Pulmonary artery endothelial cell (primary cell): ENCODE results near the gene FAM20A. TPM values are rescaled to one million over a fixed set of nuclear protein-coding genes. Genes with fewer than 3 reads are reported as not detected.
"Not testable (repeated sequence)": the region's sequence is repeated elsewhere in the genome, so short reads cannot be mapped to it uniquely, and the experiment has no call there.

Source experiments
- DNase-seq: peaks from one replicate; pipeline ENCODE4 v3.0.0-alpha.2; 2011; ENCODE audit warnings: low read depth, low spot score
- total RNA-seq: library from RNA; depleted of rRNA; stranded (reverse); fragments of >200 nt; gene quantifications from 2 replicates; pipeline ENCODE4 v1.2.3, GENCODE V29; 2014

The FAM20A gene
- total RNA-seq, 1 donor from 2014 or later = not detected

DNA sequence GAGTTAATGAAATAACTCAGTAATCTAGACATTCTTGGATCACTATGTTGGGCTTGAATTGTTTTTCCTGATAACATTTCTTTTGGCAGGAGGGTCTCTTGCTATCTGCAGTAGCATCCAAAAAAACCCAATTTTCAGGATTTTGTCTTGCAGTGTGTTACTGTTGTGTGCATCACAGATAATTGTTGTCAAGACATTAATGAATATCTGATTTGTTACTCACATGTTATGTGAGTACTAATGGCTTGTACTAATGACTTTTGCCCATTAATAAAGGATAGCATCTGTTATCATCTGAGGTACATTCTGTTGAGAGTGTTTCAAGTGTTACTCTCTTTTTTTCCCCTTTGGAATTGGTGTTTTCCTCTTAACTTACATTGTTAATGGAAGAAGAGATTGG, 78.9 kb downstream of the FAM20A start:
- DNase-seq = no peak

DNA sequence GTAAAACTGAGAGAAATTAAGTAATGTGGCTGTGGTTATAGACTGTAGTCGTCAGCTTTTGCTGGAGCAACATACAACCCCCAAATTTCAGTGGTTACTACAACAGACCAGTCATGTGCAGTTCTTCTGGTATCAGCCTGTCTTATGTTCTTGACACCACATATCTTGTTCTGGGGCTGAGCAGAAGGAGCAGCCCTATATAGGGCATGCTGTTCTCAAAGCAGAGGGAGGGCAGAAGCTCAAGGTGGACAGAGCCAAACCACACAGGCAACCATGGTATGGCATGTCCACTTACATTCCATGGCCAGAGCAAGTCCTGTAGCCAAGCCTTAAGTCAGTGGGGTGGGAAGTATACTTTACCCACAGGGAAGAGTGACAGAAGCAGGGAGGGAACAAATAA, 81.3 kb downstream of the FAM20A start:
- DNase-seq = no peak

DNA sequence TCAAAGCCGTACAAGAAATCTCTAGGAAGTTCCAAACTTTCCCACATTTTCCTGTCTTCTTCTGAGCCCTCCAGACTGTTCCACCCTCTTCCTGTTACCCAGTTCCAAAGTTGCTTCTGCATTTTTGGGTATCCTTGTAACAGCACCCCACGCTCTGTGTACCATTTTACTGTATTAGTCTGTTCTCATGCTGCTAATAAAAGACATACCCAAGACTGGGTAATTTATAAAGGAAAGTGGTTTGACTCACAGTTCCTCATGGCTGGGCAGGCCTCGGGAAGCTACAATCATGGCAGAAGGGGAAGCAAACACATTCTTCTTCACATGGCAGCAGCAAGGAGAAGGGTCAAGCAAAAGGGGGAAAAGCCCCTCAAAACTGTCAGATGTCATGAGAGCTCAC, 82.1 kb downstream of the FAM20A start:
- DNase-seq = not testable (repeated sequence)

DNA sequence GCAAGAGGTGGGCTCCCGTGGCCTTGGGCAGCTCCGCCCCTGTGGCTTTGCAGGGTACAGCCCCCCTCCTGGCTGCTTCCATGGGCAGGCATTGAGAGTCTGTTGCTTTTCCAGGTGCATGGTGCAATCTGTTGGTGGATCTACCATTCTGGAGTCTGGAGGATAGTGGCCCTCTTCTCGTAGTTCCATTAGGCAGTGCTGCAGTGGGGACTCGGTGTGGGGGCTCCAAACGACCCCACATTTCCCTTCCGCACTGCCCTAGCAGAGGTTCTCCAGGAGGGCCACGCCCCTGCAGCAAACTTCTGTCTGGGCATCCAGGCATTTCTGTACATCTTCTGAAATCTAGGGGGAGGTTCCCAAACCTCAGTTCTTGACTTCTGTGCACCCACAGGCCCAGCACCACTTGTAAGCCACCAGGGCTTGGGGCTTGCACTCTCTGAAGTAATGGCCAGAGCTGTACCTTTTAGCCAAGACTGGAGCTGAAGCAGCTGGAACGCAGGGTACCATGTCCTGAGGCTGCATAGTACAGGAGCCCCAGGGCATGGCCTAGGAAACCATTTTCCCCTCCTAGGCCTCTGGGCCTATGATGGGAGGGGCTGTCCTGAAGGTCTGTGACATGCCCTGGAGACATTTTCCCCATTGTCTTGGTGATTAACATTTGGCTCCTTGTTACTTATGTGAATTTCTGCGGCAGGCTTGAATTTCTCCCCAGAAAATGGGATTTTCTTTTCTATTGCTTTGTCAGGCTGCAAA, 82.9 kb downstream of the FAM20A start:
- no peak for DNase-seq

DNA sequence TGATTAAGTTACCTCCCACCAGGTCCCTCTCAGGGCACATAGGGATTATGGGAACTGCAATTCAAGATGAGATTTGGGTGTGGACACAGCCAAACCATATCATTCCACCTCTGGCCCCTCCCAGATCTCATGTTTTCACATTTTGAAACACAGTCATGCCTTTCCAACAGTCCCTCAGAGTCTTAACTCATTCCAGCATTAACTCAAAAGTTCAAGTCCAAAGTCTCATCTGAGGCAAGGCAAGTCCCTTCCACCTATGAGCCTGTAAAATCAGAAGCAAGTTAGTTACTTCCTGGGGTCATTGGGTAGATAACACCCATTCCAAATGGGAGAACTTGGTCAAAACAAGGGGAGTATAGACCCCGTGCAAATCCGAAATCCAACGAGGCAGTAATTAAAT, 83.6 kb downstream of the FAM20A start:
- DNase-seq = not testable (repeated sequence)

DNA sequence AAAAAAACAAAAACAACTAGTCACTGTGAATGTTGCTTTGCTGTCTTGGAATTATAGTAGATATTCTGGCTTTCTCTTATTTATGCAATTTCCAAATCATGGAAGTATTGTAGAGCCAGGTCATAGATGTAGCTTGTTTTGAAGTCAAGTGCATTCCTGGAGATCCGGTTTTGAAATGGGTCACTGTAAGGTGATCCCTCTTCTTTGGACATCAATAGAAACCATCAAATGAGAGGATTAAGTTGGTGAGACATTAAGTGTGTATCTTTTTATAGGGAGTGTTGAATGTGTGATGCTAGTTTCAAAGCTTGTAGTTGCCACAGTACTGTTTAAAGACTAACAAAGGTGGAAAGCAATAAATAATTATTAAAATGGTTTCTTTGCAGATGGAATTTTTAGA, 84.4 kb downstream of the FAM20A start:
- no peak for DNase-seq

DNA sequence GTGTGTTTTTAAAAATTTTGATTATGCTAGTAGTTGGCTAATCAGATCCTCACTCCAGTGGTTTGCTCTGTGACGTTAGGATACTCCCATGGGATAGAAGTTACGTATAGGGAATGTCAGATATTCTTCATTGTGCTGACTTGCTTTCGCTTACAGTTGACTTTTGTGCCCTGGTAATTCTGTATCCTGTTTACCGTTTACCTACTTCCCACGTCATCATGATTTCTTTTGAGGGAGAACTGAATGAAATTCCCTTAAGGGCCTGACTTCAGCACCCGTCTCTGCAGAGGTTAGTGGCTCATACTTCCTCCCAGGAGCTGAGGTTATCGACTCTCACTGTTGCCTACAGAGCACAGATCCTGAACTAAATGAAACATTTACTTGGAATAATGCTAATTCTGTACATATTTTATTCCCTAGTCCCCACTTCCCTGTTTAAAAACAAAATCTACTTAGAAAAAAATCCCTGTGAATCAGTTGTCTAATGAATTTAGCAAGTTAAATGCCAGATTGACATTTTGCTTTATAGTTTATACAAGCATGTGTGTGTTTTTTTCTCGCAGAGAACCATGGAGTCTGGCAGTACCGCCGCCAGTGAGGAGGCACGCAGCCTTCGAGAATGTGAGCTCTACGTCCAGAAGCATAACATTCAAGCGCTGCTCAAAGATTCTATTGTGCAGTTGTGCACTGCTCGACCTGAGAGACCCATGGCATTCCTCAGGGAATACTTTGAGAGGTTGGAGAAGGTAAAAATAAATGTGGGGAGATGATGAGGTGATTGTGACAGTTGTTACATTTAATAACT, 86.1 kb downstream of the FAM20A start:
- DNase-seq = peak; percentile 54

DNA sequence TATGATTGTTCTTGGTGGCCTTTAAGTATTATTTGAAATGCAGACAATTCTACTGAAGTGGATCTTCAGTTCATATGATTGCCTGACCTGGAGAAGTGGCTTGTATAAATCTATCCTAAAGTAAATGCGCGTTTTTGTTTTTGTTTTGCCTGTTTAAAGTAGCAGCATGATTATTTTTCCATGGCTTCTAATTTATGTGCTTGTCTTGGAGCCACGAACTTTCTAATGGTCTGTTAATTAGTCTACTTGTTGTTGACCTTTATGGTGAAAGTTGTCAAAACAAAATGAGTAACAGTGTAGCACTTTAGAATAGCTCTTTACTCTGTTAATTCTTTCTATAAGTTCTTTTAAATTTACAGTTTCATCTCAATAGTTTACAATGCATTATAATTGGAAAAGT, 87.2 kb downstream of the FAM20A start:
- DNase-seq = no peak

DNA sequence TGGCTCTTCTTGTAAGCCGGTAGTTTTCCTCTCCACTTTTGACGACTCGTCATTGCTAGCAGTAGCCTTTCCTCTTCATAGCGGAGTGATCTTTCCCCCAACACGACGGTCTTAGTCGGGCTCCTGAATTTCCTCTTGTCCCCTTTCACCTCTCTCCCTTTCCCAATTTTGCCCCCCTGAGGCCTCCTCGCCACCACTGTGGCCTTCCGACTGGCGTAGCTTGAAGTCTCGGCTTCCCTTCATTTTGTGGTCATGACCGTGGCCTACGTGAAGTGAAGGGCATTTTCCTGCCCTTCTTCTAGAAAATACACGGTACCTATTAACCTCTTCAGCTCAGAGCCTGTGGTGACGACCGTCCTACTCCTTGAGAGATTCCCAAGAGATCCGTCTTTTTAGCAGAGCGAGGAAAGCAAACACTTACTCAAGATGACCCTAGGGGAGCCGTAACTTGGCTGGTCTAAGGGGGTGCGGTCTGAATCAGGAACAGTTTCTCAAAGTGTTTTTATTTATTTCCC, 88.2 kb downstream of the FAM20A start:
- no peak for DNase-seq

DNA sequence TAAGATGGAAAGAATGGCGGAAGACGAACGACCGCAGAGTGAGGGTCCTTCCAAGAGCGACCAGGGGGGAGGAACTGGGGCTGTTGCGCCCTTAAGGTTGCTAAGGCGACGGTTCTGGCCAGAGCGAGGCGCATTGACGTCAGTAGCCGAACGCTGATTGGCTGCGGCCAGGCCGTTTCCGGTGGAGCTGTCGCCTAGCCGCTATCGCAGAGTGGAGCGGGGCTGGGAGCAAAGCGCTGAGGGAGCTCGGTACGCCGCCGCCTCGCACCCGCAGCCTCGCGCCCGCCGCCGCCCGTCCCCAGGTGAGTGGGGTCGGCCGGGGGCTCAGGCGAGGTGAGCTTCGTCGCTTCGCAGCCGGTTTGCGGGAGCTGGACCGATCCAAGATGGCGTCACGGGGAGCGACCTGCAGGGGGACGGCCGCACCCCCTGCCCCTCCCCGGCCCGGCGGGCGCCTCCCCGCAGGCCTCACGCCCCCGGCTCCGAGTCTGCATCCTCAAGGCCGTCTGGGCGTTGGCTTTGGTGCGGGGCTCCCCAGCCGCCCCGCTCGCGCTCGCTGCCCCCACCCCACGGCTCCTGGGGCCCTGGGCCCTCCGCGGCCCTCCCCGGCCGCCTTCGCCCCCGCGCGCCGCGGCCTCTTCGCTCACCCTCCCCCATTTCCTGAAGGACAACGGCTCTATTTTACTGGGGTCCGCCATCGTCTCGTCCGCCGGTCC, 88.8 kb downstream of the FAM20A start, which contains the start of gene PRKAR1A:
TSS of gene PRKAR1A (plus strand) at position 184 of the 713 bp plus-strand sequence. CDS start 2,970 bp downstream, outside the sequence.
- DNase-seq = peak; percentile 77

DNA sequence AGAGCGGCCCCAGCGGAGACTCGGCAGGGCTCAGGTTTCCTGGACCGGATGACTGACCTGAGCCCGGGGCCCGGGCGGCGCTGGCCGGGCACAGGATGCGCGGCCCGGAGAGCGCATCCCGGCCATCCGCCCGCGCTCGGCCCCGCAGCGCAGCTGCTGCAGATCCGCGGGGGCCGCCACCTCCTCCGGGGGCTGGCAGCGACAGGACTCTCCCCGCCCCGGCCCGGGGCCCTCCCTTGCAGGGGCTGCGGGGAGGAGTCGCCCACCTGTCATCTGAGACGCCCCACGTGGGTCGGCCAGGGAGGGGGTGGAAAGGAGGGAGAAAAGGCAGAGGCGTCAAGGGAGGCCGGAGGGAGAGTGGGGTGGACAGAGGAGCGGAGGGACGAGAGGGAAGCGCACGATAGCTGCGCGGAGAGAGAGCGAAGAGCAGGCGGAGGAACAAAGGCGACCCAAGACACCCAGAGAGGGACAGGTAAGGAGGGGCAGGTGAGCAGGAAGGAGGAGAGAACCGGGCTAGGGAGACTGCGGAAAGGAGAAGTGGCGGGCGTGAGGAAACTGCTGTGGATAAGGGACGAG, 89.4 kb downstream of the FAM20A start:
- DNase-seq = no peak

DNA sequence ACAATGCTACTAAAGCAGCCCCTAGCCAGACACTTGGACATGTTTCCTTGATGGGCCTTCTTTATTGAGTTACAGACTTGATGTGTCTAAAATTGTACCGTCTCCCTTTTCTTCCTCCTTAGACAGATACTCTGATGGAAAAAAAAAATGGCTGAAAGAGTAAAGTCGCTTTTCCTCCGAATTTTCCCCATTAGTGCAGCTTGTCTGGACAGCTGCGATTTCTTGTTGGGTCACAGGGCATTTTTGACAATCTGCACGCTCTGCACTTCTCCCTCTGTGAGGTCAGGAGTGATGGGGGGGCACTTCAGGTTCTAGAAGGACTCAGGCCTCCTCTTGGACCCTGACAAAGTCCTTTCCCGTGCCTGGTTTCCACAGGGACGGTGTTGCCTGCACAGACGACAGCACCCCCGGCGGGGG, 89.9 kb downstream of the FAM20A start:
- DNase-seq = no peak

DNA sequence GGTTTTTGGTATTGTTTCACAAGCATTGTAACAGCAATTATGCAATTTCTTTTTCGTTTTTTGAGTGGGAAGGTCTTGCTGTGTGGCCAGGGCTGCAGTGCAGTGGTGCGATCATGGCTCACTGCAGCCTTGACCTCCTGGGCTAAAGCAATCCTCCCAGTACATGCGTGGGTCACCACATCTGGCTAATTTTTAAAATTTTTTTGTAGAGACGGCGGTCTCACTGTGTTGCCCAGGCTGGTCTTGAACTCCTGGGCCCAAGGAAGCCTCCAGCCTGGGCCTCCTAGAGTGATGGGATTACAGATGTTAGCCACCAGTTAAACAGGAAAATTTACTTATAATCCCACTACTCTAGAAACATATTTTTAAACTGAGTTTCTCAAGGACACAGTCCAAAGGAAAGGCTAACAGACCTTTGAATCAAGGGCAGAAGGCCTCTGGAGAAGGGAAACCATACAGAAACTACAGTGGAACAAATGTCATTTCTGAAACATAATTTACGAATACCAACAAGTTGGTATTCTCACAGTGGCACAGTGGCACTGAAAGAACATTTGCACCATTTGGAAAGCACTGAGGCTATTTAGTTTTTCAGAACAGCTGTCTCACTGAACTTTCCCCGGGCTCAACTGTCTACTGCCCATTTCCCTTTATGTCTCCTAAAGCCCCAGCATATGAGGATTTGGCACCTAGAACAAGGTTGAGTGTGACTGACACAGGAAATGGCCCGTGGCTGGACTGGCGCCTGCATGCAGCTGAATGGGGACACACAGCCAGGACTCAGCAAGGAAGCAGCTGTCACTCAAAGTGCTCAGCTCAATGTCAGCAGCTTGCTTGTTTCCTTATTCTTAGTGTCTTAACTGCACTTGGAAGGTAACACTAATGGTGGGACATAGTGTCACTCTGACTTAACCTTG, 91.8 kb downstream of the FAM20A start:
- no peak for DNase-seq

DNA sequence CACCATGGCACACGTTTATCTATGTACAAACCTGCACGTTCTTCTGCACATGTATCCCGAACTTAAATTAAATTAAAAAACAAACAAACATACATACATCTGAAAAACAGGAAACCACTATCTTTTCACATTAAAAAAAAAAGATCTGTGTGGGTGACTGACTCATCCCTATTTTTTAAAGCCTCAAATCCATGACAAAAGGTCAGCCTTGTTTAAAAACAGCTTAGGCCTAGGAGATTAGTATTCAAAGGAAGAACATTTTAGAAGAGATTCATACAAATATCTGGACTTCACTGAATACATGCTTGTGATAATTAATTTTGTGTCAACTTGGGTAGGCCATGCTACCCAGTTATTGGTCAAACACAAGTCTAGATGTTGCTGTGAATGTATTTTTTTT, 93.6 kb downstream of the FAM20A start:
- no peak for DNase-seq

DNA sequence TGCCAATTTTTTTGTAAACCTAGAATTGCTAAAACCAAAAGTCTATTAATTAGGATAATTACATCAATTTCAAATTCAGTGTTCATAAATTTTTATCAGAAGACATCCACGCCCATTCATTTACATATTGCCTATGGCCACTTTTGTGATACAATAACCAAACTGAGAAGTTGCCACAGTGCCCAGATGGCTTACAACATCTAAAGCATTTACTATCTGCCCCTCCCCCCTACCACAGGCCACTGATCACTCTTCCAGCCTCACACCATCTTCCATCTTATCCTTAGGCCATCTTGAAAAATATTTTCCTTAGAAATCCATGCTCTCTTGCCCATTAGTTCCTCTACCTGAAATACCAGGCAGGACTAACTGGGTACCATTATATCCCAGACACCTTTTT, 95.2 kb downstream of the FAM20A start:
- DNase-seq = no peak

DNA sequence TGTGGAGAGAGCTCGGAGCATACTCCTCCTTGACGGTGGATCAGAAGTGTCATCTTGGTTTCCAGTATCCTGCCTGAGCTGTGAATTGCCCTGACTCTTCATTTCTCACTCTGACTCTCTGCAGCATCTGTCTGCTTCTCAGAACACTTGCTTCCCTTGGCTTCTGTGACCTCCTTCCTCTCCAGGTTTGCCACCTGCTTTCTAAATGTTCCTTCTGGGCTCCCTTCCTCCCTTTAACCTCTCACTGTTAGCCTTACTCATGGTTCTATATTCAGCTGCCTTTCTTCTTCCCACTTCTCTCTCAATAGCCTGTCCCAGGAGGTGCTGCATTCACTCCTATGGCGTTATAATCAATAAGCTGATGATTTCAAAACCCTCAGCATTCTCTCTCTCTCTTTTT, 100.1 kb downstream of the FAM20A start:
- no peak for DNase-seq

DNA sequence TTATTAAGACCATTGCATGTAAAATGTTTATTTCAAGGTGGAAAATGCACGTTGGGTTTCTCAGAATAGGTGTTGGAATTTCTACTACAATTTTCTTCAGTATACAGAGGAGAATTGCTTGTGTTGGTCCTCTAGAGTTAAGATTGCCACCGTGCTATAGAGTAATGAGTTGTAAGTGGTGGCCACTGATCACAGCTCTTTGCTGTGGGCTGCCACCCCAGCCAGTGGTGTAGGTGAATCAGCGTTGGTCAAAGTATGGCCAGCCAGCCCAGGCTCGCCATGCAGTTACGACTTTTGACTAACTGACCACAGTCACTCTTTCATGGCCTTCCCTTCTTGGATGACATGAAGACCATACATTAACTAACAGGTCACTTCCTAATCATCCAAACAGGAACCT, 101.6 kb downstream of the FAM20A start:
- no peak for DNase-seq

DNA sequence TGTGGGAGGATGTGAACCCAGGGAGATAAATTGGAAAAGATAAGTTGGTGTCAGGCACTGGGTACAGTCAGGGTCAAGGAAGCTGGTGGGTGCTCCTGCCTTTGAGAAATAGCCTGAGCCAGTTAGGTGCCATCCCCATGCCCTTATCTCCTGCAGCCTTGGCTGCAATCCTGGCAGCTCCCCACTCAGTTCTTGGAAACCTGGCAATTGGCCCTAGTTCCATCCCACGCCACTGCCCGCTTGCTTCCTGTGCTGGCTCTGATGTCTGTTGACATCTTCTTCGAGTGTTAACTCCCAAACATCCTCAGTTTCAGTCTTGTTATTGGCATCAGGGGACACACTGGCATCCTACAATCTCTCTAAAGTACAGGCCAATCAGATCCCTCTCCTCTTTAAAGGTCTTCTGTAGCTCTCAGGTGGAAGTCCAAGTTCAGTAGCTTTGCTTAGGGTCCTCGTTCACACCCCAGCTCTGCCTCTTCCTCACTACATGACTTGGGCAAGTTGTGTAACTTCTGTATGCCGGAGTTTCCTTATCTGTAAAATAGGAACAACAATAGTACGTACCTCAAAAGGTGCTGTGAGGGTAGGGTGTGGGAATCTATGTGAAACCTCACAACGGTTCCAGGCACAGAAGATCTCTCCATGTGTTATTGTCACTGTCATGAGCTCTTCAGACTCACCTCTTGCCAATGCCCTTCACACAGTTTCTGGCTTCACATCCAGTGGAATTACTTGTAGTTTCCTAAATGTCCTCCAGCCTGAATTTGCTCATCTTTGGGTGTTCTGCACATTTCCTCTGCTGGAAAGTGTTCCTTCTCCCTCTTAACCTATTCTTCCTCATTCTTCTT, 102.5 kb downstream of the FAM20A start:
- no peak for DNase-seq

DNA sequence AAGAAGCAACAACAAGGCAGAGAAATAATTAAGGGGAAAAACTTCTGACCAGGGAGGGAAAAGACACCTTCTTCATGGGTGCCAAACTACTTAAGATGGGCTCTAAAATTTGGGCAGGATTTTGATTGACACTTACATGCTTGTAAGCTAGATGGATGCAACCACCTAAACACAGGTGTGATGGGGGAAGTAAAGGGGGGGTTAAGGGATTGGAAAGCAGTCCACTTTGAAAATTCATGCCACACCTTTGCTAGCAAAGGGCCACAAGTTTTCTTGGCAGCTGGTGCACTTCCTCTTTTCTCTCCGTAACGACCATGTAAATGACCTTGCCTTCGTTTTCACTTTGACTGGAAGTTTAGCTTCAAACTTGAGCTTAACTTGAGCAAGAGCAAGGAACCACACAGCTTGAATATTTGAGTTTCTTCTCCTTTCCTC, 103.3 kb downstream of the FAM20A start:
- no peak for DNase-seq
